H1 (cell line): ENCODE measurements around the gene SSB. TPM values are rescaled to one million over a fixed set of nuclear protein-coding genes. Genes with fewer than 3 reads are reported as not detected.

Experiments used
- BRCA1 ChIP-seq: IDR thresholded peaks from 2 replicates; pipeline ENCODE4 v1.6.1; 2012; ENCODE audit warnings: low read depth, low read length, improper control_type of control experiment
- CHD1 ChIP-seq: IDR thresholded peaks from 2 replicates; pipeline ENCODE4 v1.6.1; 2012; ENCODE audit warnings: low read depth, low read length, improper control_type of control experiment
- CREB1 ChIP-seq: IDR thresholded peaks from 2 replicates; pipeline ENCODE4 v1.6.1; 2012; ENCODE audit warnings: inconsistent platforms
- EGR1 ChIP-seq: IDR thresholded peaks from 2 replicates; pipeline ENCODE4 v1.6.1; 2011; ENCODE audit warnings: low read depth, low read length, borderline replicate concordance
- GABPA ChIP-seq: IDR thresholded peaks from 2 replicates; pipeline ENCODE4 v1.6.1; 2011; ENCODE audit warnings: mild to moderate bottlenecking, low read length, moderate library complexity, borderline replicate concordance; ENCODE audit not compliant: insufficient read depth
- POLR2A ChIP-seq, 2 experiments: IDR thresholded peaks; 1 replicate in 1 of 2; 2 replicates in 1 of 2; pipeline ENCODE4 v1.6.1; 2011; ENCODE audit warnings: low read depth in 2 of 2, low read length in 2 of 2, mild to moderate bottlenecking in 2 of 2; ENCODE audit errors: control extremely low read depth in 1 of 2
- RBBP5 ChIP-seq: IDR thresholded peaks from 2 replicates; pipeline ENCODE4 v1.7.1; 2012; ENCODE audit warnings: low read depth, mild to moderate bottlenecking, inconsistent platforms, low read length, moderate library complexity, borderline replicate concordance
- SAP30 ChIP-seq: fragments of 300-600 bp; sonication (generic); IDR thresholded peaks from 2 replicates; pipeline ENCODE4 v1.7.1; 2012; ENCODE audit warnings: low read length, moderate library complexity, mild to moderate bottlenecking, inconsistent platforms; ENCODE audit not compliant: insufficient read depth, insufficient replicate concordance
- TEAD4 ChIP-seq: IDR thresholded peaks from 2 replicates; pipeline ENCODE4 v1.6.1; 2012; ENCODE audit warnings: low read depth, low read length, inconsistent platforms, mixed read lengths
- polyA plus RNA-seq, 7 experiments: library from polyadenylated mRNA; depleted of rRNA in 3 of 7; stranded (reverse) in 5 of 7; unstranded in 2 of 7; fragments of >200 nt in 5 of 7; fragments of 200-250 nt in 2 of 7; gene quantifications; 1 replicate in 5 of 7; 2 replicates in 1 of 7; 4 replicates in 1 of 7; pipeline versions ENCODE4 v1.2.1 to v1.2.3, GENCODE V29; 2011 to 2013; ENCODE audit warnings: missing spikeins in 2 of 7, mixed read lengths in 2 of 7
- total RNA-seq: library from RNA; stranded (reverse); fragmentation: NEBNext Ultra II Directional; extraction: Animal tissue kit (Norgen Biotek cat#: 25700); gene quantifications from 2 replicates; pipeline ENCODE4 v1.2.1, GENCODE V29; 2021
- TF ChIP-seq, protein P1 (sequence below): fragments of 300-600 bp; sonication (generic); IDR thresholded peaks from 2 replicates; pipeline ENCODE4 v1.7.1; 2012; ENCODE audit warnings: low read length, moderate library complexity, mild to moderate bottlenecking, inconsistent platforms; ENCODE audit not compliant: insufficient replicate concordance

The SSB gene
- total and polyA plus RNA-seq, 2 of the 8 experiments (the other 6 are each of a cell fraction or from before 2014, with no cell fraction given): 60.8 to 270 TPM

DNA sequence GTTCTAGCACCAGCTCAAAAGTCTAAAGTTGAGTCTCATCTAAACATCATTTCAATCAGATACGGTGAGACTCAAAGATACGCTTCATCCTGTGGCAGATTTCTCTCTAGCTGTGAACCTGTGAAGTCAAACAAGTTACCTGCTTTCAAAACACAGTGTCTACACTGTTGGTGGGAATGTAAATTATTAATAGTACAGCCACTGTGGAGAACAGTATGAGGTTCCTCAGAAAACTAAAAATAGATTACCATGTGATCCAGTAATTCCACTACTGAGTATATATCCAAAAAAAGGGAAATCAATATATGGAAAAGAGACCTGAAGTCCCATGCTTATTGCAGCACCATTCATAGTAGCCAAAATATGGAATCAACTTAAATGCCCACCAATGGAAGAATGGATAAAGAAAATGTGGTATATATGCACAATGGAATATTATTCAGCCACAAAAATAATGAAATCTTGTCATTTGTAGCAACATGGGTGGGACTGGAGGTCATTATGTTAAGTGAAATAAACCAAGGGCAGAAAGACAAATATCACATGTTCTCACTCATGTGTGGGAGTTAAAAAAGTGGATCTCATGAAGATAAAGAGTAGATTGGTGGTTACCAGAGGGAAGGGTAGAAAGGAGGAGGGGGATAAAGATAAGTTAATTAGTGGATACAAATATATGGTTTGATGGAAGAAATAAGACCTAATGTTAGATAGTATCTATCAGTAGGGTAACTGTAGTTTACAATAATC lies 40.2 kb downstream of the SSB start (continued):
- TF ChIP-seq, protein P1, sequence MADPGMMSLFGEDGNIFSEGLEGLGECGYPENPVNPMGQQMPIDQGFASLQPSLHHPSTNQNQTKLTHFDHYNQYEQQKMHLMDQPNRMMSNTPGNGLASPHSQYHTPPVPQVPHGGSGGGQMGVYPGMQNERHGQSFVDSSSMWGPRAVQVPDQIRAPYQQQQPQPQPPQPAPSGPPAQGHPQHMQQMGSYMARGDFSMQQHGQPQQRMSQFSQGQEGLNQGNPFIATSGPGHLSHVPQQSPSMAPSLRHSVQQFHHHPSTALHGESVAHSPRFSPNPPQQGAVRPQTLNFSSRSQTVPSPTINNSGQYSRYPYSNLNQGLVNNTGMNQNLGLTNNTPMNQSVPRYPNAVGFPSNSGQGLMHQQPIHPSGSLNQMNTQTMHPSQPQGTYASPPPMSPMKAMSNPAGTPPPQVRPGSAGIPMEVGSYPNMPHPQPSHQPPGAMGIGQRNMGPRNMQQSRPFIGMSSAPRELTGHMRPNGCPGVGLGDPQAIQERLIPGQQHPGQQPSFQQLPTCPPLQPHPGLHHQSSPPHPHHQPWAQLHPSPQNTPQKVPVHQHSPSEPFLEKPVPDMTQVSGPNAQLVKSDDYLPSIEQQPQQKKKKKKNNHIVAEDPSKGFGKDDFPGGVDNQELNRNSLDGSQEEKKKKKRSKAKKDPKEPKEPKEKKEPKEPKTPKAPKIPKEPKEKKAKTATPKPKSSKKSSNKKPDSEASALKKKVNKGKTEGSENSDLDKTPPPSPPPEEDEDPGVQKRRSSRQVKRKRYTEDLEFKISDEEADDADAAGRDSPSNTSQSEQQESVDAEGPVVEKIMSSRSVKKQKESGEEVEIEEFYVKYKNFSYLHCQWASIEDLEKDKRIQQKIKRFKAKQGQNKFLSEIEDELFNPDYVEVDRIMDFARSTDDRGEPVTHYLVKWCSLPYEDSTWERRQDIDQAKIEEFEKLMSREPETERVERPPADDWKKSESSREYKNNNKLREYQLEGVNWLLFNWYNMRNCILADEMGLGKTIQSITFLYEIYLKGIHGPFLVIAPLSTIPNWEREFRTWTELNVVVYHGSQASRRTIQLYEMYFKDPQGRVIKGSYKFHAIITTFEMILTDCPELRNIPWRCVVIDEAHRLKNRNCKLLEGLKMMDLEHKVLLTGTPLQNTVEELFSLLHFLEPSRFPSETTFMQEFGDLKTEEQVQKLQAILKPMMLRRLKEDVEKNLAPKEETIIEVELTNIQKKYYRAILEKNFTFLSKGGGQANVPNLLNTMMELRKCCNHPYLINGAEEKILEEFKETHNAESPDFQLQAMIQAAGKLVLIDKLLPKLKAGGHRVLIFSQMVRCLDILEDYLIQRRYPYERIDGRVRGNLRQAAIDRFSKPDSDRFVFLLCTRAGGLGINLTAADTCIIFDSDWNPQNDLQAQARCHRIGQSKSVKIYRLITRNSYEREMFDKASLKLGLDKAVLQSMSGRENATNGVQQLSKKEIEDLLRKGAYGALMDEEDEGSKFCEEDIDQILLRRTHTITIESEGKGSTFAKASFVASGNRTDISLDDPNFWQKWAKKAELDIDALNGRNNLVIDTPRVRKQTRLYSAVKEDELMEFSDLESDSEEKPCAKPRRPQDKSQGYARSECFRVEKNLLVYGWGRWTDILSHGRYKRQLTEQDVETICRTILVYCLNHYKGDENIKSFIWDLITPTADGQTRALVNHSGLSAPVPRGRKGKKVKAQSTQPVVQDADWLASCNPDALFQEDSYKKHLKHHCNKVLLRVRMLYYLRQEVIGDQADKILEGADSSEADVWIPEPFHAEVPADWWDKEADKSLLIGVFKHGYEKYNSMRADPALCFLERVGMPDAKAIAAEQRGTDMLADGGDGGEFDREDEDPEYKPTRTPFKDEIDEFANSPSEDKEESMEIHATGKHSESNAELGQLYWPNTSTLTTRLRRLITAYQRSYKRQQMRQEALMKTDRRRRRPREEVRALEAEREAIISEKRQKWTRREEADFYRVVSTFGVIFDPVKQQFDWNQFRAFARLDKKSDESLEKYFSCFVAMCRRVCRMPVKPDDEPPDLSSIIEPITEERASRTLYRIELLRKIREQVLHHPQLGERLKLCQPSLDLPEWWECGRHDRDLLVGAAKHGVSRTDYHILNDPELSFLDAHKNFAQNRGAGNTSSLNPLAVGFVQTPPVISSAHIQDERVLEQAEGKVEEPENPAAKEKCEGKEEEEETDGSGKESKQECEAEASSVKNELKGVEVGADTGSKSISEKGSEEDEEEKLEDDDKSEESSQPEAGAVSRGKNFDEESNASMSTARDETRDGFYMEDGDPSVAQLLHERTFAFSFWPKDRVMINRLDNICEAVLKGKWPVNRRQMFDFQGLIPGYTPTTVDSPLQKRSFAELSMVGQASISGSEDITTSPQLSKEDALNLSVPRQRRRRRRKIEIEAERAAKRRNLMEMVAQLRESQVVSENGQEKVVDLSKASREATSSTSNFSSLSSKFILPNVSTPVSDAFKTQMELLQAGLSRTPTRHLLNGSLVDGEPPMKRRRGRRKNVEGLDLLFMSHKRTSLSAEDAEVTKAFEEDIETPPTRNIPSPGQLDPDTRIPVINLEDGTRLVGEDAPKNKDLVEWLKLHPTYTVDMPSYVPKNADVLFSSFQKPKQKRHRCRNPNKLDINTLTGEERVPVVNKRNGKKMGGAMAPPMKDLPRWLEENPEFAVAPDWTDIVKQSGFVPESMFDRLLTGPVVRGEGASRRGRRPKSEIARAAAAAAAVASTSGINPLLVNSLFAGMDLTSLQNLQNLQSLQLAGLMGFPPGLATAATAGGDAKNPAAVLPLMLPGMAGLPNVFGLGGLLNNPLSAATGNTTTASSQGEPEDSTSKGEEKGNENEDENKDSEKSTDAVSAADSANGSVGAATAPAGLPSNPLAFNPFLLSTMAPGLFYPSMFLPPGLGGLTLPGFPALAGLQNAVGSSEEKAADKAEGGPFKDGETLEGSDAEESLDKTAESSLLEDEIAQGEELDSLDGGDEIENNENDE: no peak
- TF ChIP-seq CREB1: no peak
- no peak for TF ChIP-seq POLR2A (IDR thresholded peaks at IDR 0.05; ENCODE audit: control extremely low read depth in 1 of 2, low read depth in 2 of 2, low read length in 2 of 2)
- TF ChIP-seq RBBP5: no peak
- TF ChIP-seq GABPA: no peak
- no peak for TF ChIP-seq TEAD4
- TF ChIP-seq BRCA1: no peak
- no peak for TF ChIP-seq EGR1
- no peak for TF ChIP-seq SAP30
- no peak for TF ChIP-seq CHD1
